OCI-LY7 (cell line): ENCODE measurements around the gene SARM1.

ENCODE experiments used
- CTCF ChIP-seq: fragments of 200-600 bp; sonication (generic); conservative IDR thresholded peaks from 2 replicates; pipeline ENCODE4 v1.5.1; 2014; ENCODE audit warnings: mild to moderate bottlenecking, antibody characterized with exemption, low read length, moderate library complexity, mixed read lengths
- EZH2phosphoT487 ChIP-seq: fragments of 200-600 bp; sonication (generic); IDR thresholded peaks from 2 replicates; pipeline ENCODE4 v1.6.1; 2018; ENCODE audit warnings: low read depth, borderline replicate concordance, mild to moderate bottlenecking, mixed run types, antibody characterized with exemption, low read length, moderate library complexity, mixed read lengths

- TF ChIP-seq CTCF (no peak), EZH2phosphoT487 (no peak)
Observed at GRCh38 chr17:28421787-28422305, 50.4 kb downstream of the SARM1 start.
